ENCODE measurements around the gene EVI2A. TPM values are rescaled to one million over a fixed set of nuclear protein-coding genes. Genes with fewer than 3 reads are reported as not detected.

Gene EVI2A
- total and polyA plus RNA-seq, 10 of the 15 experiments (the other 5 are each of a cell fraction or from before 2014, with no cell fraction given): 4.6 to 78.3 (median 25.7) TPM

- ATAC-seq (no peak), DNase-seq (ENCODE audit: low read depth, low spot score) (no peak), FAIRE-seq (no peak)
- no peaks in the 10 kb centered on the region for H3K27me3 ChIP-seq (replicated peaks in 1 of 2; ENCODE audit: control insufficient read depth in 2 of 2, insufficient read depth in 2 of 2, low read length in 1 of 2)
- in situ Hi-C loops (cut with MboI): no loop called here
- no peaks in the 10 kb centered on the region for H3K4me1 ChIP-seq (ENCODE audit: control insufficient read depth, insufficient read depth, low read length)
- CTCF ChIA-PET: no interaction called here
- POLR2A ChIA-PET: no interaction called here
- SMC1A ChIA-PET (ENCODE audit: uncharacterized antibody, unreplicated experiment): no interaction called here
- 97% methylated on average over 7 of the region's 7 CpGs for WGBS (ENCODE audit: insufficient coverage, insufficient replicate concordance, low lambda C conversion rate, missing lambda C conversion rate)
- no peak within 1 kb of the TSS for H3K4me2 ChIP-seq (ENCODE audit: control insufficient read depth, insufficient read depth)
- H3K27ac ChIP-seq (ENCODE audit: control insufficient read depth, insufficient read depth): no peak within 1 kb of the TSS
- H3K79me2 ChIP-seq (ENCODE audit: control insufficient read depth, insufficient read depth, low read length): no peaks in the 10 kb centered on the region
- H3K9me3 ChIP-seq (replicated peaks; ENCODE audit: control insufficient read depth, insufficient read depth, low read length): no peaks in the 10 kb centered on the region
- H3K9ac ChIP-seq (ENCODE audit: control insufficient read depth, insufficient read depth, low read length): no peak within 1 kb of the TSS
- no peaks in the 10 kb centered on the region; a peak in 2 of 4 replicates for H3K36me3 ChIP-seq (ENCODE audit: control insufficient read depth in 2 of 2, insufficient read depth in 2 of 2, low read length in 1 of 2)
- intact Hi-C loops (cut with micrococcal nuclease; ENCODE audit: unreplicated experiment): no loop called here
- no peak for TF ChIP-seq FOXK2 (IDR thresholded peaks at IDR 0.05)
- TF ChIP-seq EED (IDR thresholded peaks at IDR 0.05; ENCODE audit: low read depth): no peak
- TF ChIP-seq KLF5 (IDR thresholded peaks at IDR 0.05; ENCODE audit: partially characterized antibody): no peak
- no peak for TF ChIP-seq TBL1XR1 (IDR thresholded peaks at IDR 0.05; ENCODE audit: low read depth, low read length)
- no peak for TF ChIP-seq JUND (IDR thresholded peaks at IDR 0.05; ENCODE audit: low read depth, low read length)
- no peak for TF ChIP-seq ESRRA (IDR thresholded peaks at IDR 0.05; ENCODE audit: low read length)
- no peak for TF ChIP-seq YY1 (IDR thresholded peaks at IDR 0.05; ENCODE audit: low read depth, low read length)
- no peak for TF ChIP-seq GABPA (IDR thresholded peaks at IDR 0.05; ENCODE audit: low read depth)
- TF ChIP-seq EZH2 (IDR thresholded peaks at IDR 0.05; ENCODE audit: borderline replicate concordance, control insufficient read depth, low read depth, low read length): no peak
- TF ChIP-seq CHD1 (IDR thresholded peaks at IDR 0.05; ENCODE audit: low read depth, low read length): no peak
- TF ChIP-seq DPF2 (IDR thresholded peaks at IDR 0.05): no peak
- no peak for TF ChIP-seq ZNF24 (IDR thresholded peaks at IDR 0.05)
- TF ChIP-seq SP1 (IDR thresholded peaks at IDR 0.05; ENCODE audit: low read depth, low read length): no peak
- TF ChIP-seq MYC (IDR thresholded peaks at IDR 0.05; ENCODE audit: insufficient read depth, insufficient read length, insufficient replicate concordance, low read length, severe bottlenecking): no peak
- no peak for TF ChIP-seq PML (IDR thresholded peaks at IDR 0.05; ENCODE audit: low read length)
- TF ChIP-seq SREBF2 (IDR thresholded peaks at IDR 0.05; ENCODE audit: low read length): no peak
- TF ChIP-seq BMI1 (IDR thresholded peaks at IDR 0.05; ENCODE audit: borderline replicate concordance): no peak
- TF ChIP-seq MAX (IDR thresholded peaks at IDR 0.05; ENCODE audit: low read depth, low read length): no peak
- H3K4me3 ChIP-seq: no peak within 1 kb of the TSS
- RAD21 ChIA-PET (ENCODE audit: unreplicated experiment): no interaction called here
- H2AFZ ChIP-seq (ENCODE audit: control insufficient read depth, low read depth, low read length): no peak within 1 kb of the TSS
- no peaks in the 10 kb centered on the region for H4K20me1 ChIP-seq (ENCODE audit: control insufficient read depth, insufficient read depth)
- BruUV-seq (replicated peaks): no TSS peak
These were observed 24.3 kb downstream of the EVI2A start, which contains the start of gene OMG for GRCh38 chr17:31297090-31297489. Gene OMG (minus strand): TSS chr17:31297239. CDS start chr17:31296331, 908 bp downstream.

Data from GM12878 (cell line).